K562 (cell line): ENCODE results near the gene CAPZA3. TPM values are rescaled to one million over a fixed set of nuclear protein-coding genes. Genes with fewer than 3 reads are reported as not detected.
"Not testable (repeated sequence)": the region's sequence is repeated elsewhere in the genome, so short reads cannot be mapped to it uniquely, and the experiment has no call there.

Source experiments
- ATAC-seq: fragments of 200-7000 bp; cut with Tn5 transposase; 3 replicates; pipeline ENCODE4 v1.9.1; 2020; ENCODE audit warnings: moderate library complexity
- BruUV-seq: library from RNA; stranded (reverse); fragments of 400-500 nt; replicated peaks from 2 replicates; lab custom pipeline; 2021; lab: Mats Ljungman, UMichigan
- CTCF ChIA-PET: fragments of 300-600 bp; formaldehyde crosslinking; extraction: SDS; loops from one replicate; lab custom pipeline; 2021; ENCODE audit warnings: low intra/inter-chr PET ratio; lab: Yijun Ruan, JAX
- POLR2A ChIA-PET: fragments of 300-600, 350-650 bp; sonication (Branson Sonifier 250); formaldehyde crosslinking; extraction: SDS; loops from one replicate; lab custom pipeline; 2021; ENCODE audit warnings: antibody characterized with exemption, inconsistent platforms; lab: Yijun Ruan, JAX
- DNase-seq, 4 experiments: peaks; one replicate each; pipeline versions ENCODE4 v3.0.0 to v3.0.0-alpha.2; 2011 to 2018; ENCODE audit warnings: low spot score in 3 of 4, mixed read lengths in 3 of 4; ENCODE audit errors: extremely low read depth in 1 of 4
- FAIRE-seq: peaks from 2 replicates; lab custom pipeline; 2011; peaks lifted over from hg19 to GRCh38; lab: Jason Lieb, UNC
- H2AFZ ChIP-seq: 2 replicates; pipeline ENCODE4 v1.6.0; 2011; ENCODE audit warnings: low read depth, low read length, control low read depth, inconsistent platforms
- H3K27ac ChIP-seq: fragments of 200-600 bp; 3 replicates; pipeline ENCODE4 v1.8.0; 2011; ENCODE audit warnings: low read depth, mild to moderate bottlenecking, control low read depth, inconsistent platforms, low read length, moderate library complexity, mixed read lengths; ENCODE audit errors: extremely low read depth
- H3K27me3 ChIP-seq, 2 experiments: fragments of 300-600 bp in 1 of 2; 2 replicates in 1 of 2; 3 replicates in 1 of 2; pipeline versions ENCODE4 v1.6.0 to v1.8.0; 2011; ENCODE audit warnings: inconsistent platforms in 2 of 2, low read length in 2 of 2, mild to moderate bottlenecking in 1 of 2, mixed read lengths in 1 of 2, moderate library complexity in 1 of 2; ENCODE audit not compliant: control insufficient read depth in 2 of 2, insufficient read depth in 2 of 2
- H3K36me3 ChIP-seq: fragments of 300-600 bp; 3 replicates; pipeline ENCODE4 v1.8.0; 2011; ENCODE audit warnings: mild to moderate bottlenecking, low read length, inconsistent platforms; ENCODE audit not compliant: control insufficient read depth, insufficient read depth
- H3K4me1 ChIP-seq, 2 experiments: fragments of 200-600 bp in 1 of 2; replicated peaks in 1 of 2; 2 replicates in 1 of 2; 3 replicates in 1 of 2; pipeline versions ENCODE4 v1.5.1 to v1.8.0; 2011; ENCODE audit warnings: inconsistent platforms in 2 of 2, low read length in 2 of 2, mild to moderate bottlenecking in 1 of 2, mixed read lengths in 1 of 2, moderate library complexity in 1 of 2; ENCODE audit not compliant: control insufficient read depth in 2 of 2, insufficient read depth in 2 of 2
- H3K4me2 ChIP-seq: 2 replicates; pipeline ENCODE4 v1.6.1; 2011; ENCODE audit warnings: low read length, control low read depth, inconsistent platforms, mixed read lengths; ENCODE audit not compliant: insufficient read depth
- H3K4me3 ChIP-seq: fragments of 200-600 bp; sonication (generic), shearing (Covaris generic); 2 replicates; pipeline ENCODE4 v1.5.1; 2016; ENCODE audit warnings: control low read depth, inconsistent platforms
- H3K79me2 ChIP-seq: fragments of 200-600 bp; 3 replicates; pipeline ENCODE4 v1.8.0; 2011; ENCODE audit warnings: low read length, inconsistent platforms; ENCODE audit not compliant: control insufficient read depth, insufficient read depth
- H3K9ac ChIP-seq, 2 experiments: 2 replicates each; pipeline versions ENCODE4 v1.6.0 to v1.6.1; 2011; ENCODE audit warnings: low read depth in 2 of 2, low read length in 2 of 2, control low read depth in 1 of 2, inconsistent platforms in 1 of 2, mild to moderate bottlenecking in 1 of 2, mixed read lengths in 1 of 2; ENCODE audit not compliant: insufficient read depth in 1 of 2
- H3K9me1 ChIP-seq: one replicate; pipeline ENCODE4 v1.6.0; 2011; ENCODE audit warnings: inconsistent platforms, mild to moderate bottlenecking, low read length, moderate library complexity; ENCODE audit not compliant: control insufficient read depth, insufficient read depth
- H3K9me3 ChIP-seq: replicated peaks from 2 replicates; pipeline ENCODE4 v1.5.1; 2011; ENCODE audit warnings: low read depth, low read length, inconsistent platforms; ENCODE audit not compliant: control insufficient read depth, insufficient read depth
- H4K20me1 ChIP-seq: replicated peaks from 2 replicates; pipeline ENCODE4 v1.6.1; 2011; ENCODE audit warnings: low read length, inconsistent platforms, mixed read lengths; ENCODE audit not compliant: control insufficient read depth, insufficient read depth
- NR2C1 ChIP-seq, 2 experiments: fragments of 450-650 bp; IDR thresholded peaks; 2 replicates each; pipeline ENCODE4 v1.6.1; 2017; ENCODE audit warnings: mild to moderate bottlenecking in 2 of 2, antibody characterized with exemption in 1 of 2, inconsistent platforms in 1 of 2, missing compliant biosample characterization in 1 of 2, missing genetic modification characterization in 1 of 2
- REST ChIP-seq, 2 experiments: fragments of 450-650 bp; formaldehyde crosslinking in 1 of 2; IDR thresholded peaks; 2 replicates each; pipeline versions ENCODE4 v1.4.0 to v1.6.1; 2014 to 2020; ENCODE audit warnings: mild to moderate bottlenecking in 2 of 2, borderline replicate concordance in 1 of 2, low read depth in 1 of 2
- YY1 ChIP-seq, 3 experiments: IDR thresholded peaks; 2 replicates each; pipeline ENCODE4 v1.6.1; 2011; ENCODE audit warnings: low read length in 2 of 3, mild to moderate bottlenecking in 2 of 3, moderate library complexity in 2 of 3, borderline replicate concordance in 1 of 3, control low read depth in 1 of 3, low read depth in 1 of 3; ENCODE audit not compliant: insufficient read depth in 3 of 3, insufficient replicate concordance in 2 of 3, control insufficient read depth in 1 of 3, insufficient read length in 1 of 3; ENCODE audit errors: extremely low read depth in 1 of 3
- ZNF146 ChIP-seq: IDR thresholded peaks from one replicate; pipeline ENCODE4 v1.6.1; 2018; ENCODE audit warnings: missing compliant biosample characterization; ENCODE audit not compliant: unreplicated experiment
- ZNF282 ChIP-seq: sonication (generic); formaldehyde crosslinking; IDR thresholded peaks from 2 replicates; pipeline ENCODE4 v1.8.1; 2023; ENCODE audit warnings: missing genetic modification reagents
- WGBS: fragments of 100-300 bp; shearing (Covaris generic); methylation state at CpG from one replicate; pipeline ENCODE4 v1.1.6; 2016; ENCODE audit warnings: low coverage, mixed read lengths; ENCODE audit not compliant: insufficient coverage; ENCODE audit errors: missing lambda C conversion rate; 5-methylcytosine and 5-hydroxymethylcytosine counted together
- in situ Hi-C: fragments of 300-500 bp; cut with MboI; formaldehyde crosslinking; loops from 4 replicates; pipeline ENCODE4 v1.15.0; 2018; ENCODE audit warnings: inconsistent platforms, mixed read lengths
- intact Hi-C: fragments of 100-400 bp; cut with micrococcal nuclease; formaldehyde crosslinking; loops from 2 replicates; pipeline ENCODE4 v1.14.2; 2022
- polyA plus RNA-seq, 8 experiments: library from polyadenylated mRNA; depleted of rRNA in 4 of 8; stranded (reverse) in 5 of 8; unstranded in 3 of 8; fragments of >200 nt; fragmentation: Nextera tagmentation in 2 of 8; fragmentation: Illumina TruSeq in 1 of 8; extraction: Ambion mirVana in 2 of 8; extraction: Trizol in 1 of 8; gene quantifications; 2 replicates each; pipeline versions ENCODE4 v1.2.1 to v1.2.3, GENCODE V29; 2011 to 2014; ENCODE audit warnings: inconsistent platforms in 1 of 8, missing spikeins in 1 of 8
- total RNA-seq, 7 experiments: library from RNA; depleted of rRNA in 6 of 7; stranded (reverse); fragments of >200 nt in 6 of 7; fragmentation: Illumina TruSeq in 2 of 7; extraction: Trizol in 2 of 7; gene quantifications; 2 replicates each; pipeline versions ENCODE4 v1.2.1 to v1.2.3, GENCODE V29; 2011 to 2021; ENCODE audit warnings: low replicate concordance in 1 of 7

CAPZA3 gene
- total and polyA plus RNA-seq, 9 of the 15 experiments (the other 6 are each of a cell fraction or from before 2014, with no cell fraction given): not detected

GRCh38 chr12:18766479-18766878 lies 28.6 kb downstream of the CAPZA3 start:
- BruUV-seq, ATAC-seq, DNase-seq, H3K4me2 ChIP-seq, FAIRE-seq, H3K27me3 ChIP-seq, H3K9me1 ChIP-seq, H3K4me3 ChIP-seq, H4K20me1 ChIP-seq, H3K9ac ChIP-seq, H3K36me3 ChIP-seq, H3K27ac ChIP-seq, intact Hi-C loops, H2AFZ ChIP-seq, H3K9me3 ChIP-seq, in situ Hi-C loops, CTCF ChIA-PET, POLR2A ChIA-PET, H3K4me1 ChIP-seq, H3K79me2 ChIP-seq: not testable (repeated sequence)
- WGBS: 43% methylated on average over 1 of the region's 1 CpG
- peak; percentile 83 for TF ChIP-seq ZNF146 (CRISPR knock-in tag)

GRCh38 chr12:18782827-18783226 lies 44.9 kb downstream of the CAPZA3 start:
- intact Hi-C loops: no loop called here
- TF ChIP-seq ZNF282 (CRISPR knock-in tag): no peak
- TF ChIP-seq REST (IDR thresholded peaks at IDR 0.05; ENCODE audit: borderline replicate concordance): peak; percentile 49; the same call in 1 of the 2 replicates
- no peak for TF ChIP-seq REST (CRISPR knock-in tag; IDR thresholded peaks at IDR 0.05; ENCODE audit: low read depth)
- TF ChIP-seq NR2C1 (IDR thresholded peaks at IDR 0.05): no peak
- TF ChIP-seq NR2C1 (tag; IDR thresholded peaks at IDR 0.05): no peak
- TF ChIP-seq YY1 (IDR thresholded peaks at IDR 0.05; ENCODE audit: borderline replicate concordance in 1 of 3, control insufficient read depth in 1 of 3, extremely low read depth in 1 of 3, insufficient read depth in 3 of 3, insufficient read length in 1 of 3, insufficient replicate concordance in 2 of 3, low read depth in 1 of 3, low read length in 2 of 3): no peak
- DNase-seq (no peak), FAIRE-seq (no peak), ATAC-seq (no peak)
- H3K4me2 ChIP-seq: no peak overlapping the region
- no TSS peak for BruUV-seq
- WGBS: 13% methylated on average over 2 of the region's 2 CpGs
- no peaks in the 10 kb centered on the region for H3K79me2 ChIP-seq
- no peak overlapping the region for H3K4me3 ChIP-seq
- H3K4me1 ChIP-seq: no peaks in the 10 kb centered on the region
- H3K27ac ChIP-seq: no peak overlapping the region
- ChIA-PET CTCF (no interaction called here), POLR2A (no interaction called here)
- H3K27me3 ChIP-seq: no peaks in the 10 kb centered on the region
- no peaks in the 10 kb centered on the region for H3K9me1 ChIP-seq
- H3K9me3 ChIP-seq: no peaks in the 10 kb centered on the region
- in situ Hi-C loops: no loop called here
- H2AFZ ChIP-seq: no peak overlapping the region
- H3K9ac ChIP-seq: no peak overlapping the region
- no peaks in the 10 kb centered on the region for H3K36me3 ChIP-seq
- no peaks in the 10 kb centered on the region for H4K20me1 ChIP-seq
